Fibroblast of pulmonary artery (primary cell): ENCODE data around the gene BCL6.

ENCODE experiments used
- DNase-seq: peaks from one replicate; pipeline ENCODE4 v3.0.0-alpha.2; 2010; ENCODE audit warnings: low read depth
- H3K4me3 ChIP-seq: replicated peaks from 2 replicates; pipeline ENCODE4 v1.5.1; 2011; ENCODE audit warnings: low read depth, mild to moderate bottlenecking, control low read depth, low read length, moderate library complexity
- TF ChIP-seq, protein P1 (sequence below): IDR thresholded peaks from 2 replicates; pipeline ENCODE4 v1.5.1; 2011; ENCODE audit warnings: mild to moderate bottlenecking, control low read depth, low read length, inconsistent platforms; ENCODE audit errors: missing control alignments

Gene BCL6

DNA sequence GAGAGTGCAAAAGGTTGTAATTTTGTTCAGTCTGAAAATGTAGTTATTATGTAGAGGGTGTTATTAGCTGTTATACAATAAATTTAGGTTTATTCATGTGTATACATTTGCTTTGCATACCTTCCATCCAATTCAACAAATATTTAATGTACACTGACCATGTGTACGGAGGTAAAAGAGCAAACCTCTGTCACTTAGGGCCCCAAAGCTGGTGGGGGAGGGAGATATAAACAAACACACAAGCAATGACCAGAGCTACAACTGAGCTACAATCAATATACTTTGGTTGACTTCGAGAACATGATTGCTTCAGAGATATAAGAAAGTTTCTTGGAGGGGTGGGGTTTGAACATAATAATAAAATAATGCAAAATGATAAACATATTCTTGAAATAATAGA, 17.5 kb upstream of the BCL6 start:
- no peak overlapping the region for H3K4me3 ChIP-seq
- no peak for DNase-seq
- TF ChIP-seq, protein P1, sequence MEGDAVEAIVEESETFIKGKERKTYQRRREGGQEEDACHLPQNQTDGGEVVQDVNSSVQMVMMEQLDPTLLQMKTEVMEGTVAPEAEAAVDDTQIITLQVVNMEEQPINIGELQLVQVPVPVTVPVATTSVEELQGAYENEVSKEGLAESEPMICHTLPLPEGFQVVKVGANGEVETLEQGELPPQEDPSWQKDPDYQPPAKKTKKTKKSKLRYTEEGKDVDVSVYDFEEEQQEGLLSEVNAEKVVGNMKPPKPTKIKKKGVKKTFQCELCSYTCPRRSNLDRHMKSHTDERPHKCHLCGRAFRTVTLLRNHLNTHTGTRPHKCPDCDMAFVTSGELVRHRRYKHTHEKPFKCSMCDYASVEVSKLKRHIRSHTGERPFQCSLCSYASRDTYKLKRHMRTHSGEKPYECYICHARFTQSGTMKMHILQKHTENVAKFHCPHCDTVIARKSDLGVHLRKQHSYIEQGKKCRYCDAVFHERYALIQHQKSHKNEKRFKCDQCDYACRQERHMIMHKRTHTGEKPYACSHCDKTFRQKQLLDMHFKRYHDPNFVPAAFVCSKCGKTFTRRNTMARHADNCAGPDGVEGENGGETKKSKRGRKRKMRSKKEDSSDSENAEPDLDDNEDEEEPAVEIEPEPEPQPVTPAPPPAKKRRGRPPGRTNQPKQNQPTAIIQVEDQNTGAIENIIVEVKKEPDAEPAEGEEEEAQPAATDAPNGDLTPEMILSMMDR: no peak

DNA sequence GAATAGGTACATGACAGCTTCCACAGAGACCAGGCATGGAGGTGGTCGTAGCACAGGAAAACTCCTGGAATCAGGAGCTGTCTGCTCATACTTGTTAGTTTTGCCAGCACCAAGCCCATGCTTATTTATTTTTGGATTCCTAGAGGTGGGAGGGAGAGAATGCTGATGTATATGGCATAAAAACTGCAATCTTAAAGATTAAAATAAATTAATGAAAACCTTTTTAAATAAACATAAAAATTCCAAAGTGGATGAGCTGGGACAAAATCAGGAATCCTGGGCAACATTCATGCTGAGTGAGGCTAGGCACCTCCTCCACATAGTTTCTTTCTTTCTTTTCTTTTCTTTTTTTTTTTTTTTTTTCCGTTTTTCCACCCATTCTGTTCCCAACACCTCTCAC, 14.3 kb upstream of the BCL6 start:
- TF ChIP-seq, protein P1: no peak
- no peak overlapping the region for H3K4me3 ChIP-seq
- no peak for DNase-seq

DNA sequence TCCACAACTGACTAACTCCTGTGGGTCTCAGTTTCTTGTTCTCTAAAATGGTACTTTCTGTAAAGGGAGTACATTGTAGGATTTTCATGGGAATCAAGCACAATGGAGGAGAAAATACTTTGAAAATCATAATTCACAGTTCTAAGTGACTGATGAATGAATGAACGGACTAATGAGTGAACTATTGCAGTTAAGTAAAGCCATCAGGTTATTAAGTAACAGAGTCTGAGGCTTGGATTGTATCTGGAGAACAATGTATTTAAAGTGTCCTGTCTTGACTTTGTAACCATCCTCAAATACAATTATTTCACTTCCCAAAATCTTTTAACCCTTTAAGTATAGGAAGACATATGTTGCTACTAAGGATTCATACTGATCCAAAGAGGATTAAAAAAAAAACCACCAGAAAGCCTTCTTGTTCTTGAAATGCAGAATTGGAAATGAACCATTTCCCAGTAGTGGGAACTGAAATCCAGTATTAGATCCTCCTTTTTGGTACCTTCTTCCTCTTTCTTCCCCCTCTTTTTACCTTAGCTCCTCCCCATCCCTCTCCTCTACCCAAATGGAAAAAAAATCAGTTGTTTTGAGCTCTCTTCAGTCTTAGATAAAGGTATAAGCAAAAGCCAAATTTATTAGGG, 13.2 kb upstream of the BCL6 start:
- TF ChIP-seq, protein P1: no peak
- no peak for DNase-seq

DNA sequence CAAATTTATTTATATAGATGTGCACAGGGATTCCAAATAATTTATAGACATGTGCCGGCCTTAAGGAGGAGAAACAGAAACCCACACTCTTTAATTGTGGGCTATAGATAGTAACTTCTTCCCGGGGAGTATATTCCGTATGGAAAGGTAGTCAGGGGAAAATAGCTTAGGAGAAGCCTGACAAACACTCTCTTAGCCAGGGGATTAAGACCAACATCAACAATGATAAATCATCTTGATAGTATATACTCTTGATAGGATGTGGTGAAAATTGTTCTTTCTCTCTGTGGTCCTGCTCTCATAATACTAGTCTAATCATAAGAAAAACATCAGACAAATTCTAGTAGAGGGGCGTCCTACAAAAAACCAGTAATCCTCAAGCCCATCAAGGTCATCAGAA, 8.2 kb upstream of the BCL6 start:
- H3K4me3 ChIP-seq: no peak overlapping the region
- TF ChIP-seq, protein P1: no peak
- no peak for DNase-seq

More for the DNA sequence above, 13.2 kb upstream of the BCL6 start:
- no peak overlapping the region for H3K4me3 ChIP-seq

DNA sequence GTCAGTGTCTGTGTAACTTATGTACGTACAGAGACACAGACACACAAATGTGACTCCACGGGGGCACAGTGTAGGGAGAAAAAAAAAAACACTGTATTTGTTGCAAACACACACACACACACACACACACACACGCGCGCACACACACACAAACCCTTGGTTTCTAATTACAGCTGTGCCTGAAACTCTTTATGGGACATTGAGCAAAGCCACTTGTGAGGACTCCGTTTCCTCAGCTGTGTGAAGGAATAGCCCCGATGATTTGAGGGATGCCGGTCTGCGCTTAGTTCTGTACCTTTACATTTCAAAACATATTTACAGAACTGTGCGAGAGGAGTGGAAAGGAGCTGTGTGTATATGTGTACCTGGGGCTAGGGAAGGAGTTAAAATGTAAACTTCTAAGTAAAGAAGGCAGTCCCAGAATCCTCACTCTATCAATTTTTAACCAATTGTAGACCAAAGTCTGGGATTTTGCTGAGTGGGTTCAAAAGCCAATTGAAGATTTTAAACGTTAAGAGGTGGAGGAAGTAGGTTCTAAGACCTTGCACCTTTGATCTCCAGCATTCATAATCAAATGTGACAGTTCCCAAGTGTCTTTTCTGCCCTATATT, 5.3 kb upstream of the BCL6 start:
- DNase-seq: no peak
- TF ChIP-seq, protein P1: no peak
- H3K4me3 ChIP-seq: no peak overlapping the region

DNA sequence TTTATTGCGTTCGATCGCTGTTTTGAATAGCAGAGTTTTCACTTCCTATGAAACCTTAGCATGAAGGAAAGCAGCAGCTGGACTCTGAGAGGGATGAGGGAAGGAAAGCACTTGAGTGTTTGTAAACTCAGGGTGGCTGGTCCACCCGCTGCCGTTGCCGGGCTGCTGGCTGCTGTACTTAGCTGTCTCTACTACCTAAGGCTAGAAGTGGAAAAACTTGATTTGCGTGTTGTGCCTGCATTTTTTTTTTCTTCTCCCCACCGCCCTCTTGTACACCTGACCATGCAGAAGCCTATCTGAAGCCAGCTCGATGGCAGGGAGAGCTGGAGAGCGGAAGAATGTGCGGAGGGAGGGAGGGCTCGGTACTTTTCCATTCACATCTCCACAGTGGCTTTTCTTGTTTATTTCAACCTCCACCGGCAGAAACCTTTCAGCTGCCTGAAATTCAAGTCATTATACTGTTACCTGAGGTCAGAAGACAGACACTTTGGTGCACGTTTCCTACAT, 4.8 kb upstream of the BCL6 start:
- TF ChIP-seq, protein P1: no peak
- DNase-seq: no peak
- no peak overlapping the region for H3K4me3 ChIP-seq
